HEK293 (cell line): ENCODE results near the gene RBPJL.

Experiments used
- CTCF ChIP-seq: fragments of 450-650 bp; formaldehyde crosslinking; IDR thresholded peaks from 2 replicates; pipeline ENCODE4 v1.5.1; 2016; ENCODE audit warnings: missing biosample characterization, missing genetic modification characterization
- ZFP37 ChIP-seq: fragments of 450-650 bp; formaldehyde crosslinking; IDR thresholded peaks from 2 replicates; pipeline ENCODE4 v1.5.1; 2016; ENCODE audit warnings: missing biosample characterization, missing genetic modification characterization
- ZNF23 ChIP-seq: fragments of 450-650 bp; formaldehyde crosslinking; IDR thresholded peaks from 2 replicates; pipeline ENCODE4 v1.5.1; 2016; ENCODE audit warnings: missing biosample characterization, missing genetic modification characterization, borderline replicate concordance
- ZNF670 ChIP-seq: fragments of 450-650 bp; formaldehyde crosslinking; IDR thresholded peaks from 2 replicates; pipeline ENCODE4 v1.5.1; 2016; ENCODE audit warnings: missing biosample characterization, missing genetic modification characterization, low read depth

- TF ChIP-seq ZNF23 (tag by site-specific recombination) = no peak
- no peak for TF ChIP-seq ZNF670 (tag by site-specific recombination)
- no peak for TF ChIP-seq ZFP37 (tag by site-specific recombination)
- no peak for TF ChIP-seq CTCF (tag by site-specific recombination)
These were observed 37.6 kb upstream of the RBPJL start for GRCh38 chr20:45269056-45269455.
